HepG2 (cell line): ENCODE data around the gene SLC22A31. TPM values are rescaled to one million over a fixed set of nuclear protein-coding genes. Genes with fewer than 3 reads are reported as not detected.

ENCODE experiments used
- CCDC6 ChIP-seq: sonication (generic); formaldehyde crosslinking; IDR thresholded peaks from 2 replicates; pipeline ENCODE4 v1.8.1; 2022; ENCODE audit warnings: mild to moderate bottlenecking, missing genetic modification reagents, moderate library complexity
- FOXM1 ChIP-seq: sonication (generic); formaldehyde crosslinking; IDR thresholded peaks from 2 replicates; pipeline ENCODE4 v1.5.0; 2020; ENCODE audit warnings: missing genetic modification reagents
- HOXA7 ChIP-seq: sonication (generic); formaldehyde crosslinking; IDR thresholded peaks from 2 replicates; pipeline ENCODE4 v1.8.1; 2022; ENCODE audit warnings: mild to moderate bottlenecking, missing genetic modification reagents, moderate library complexity
- ISL2 ChIP-seq: sonication (generic); formaldehyde crosslinking; IDR thresholded peaks from 2 replicates; pipeline ENCODE4 v1.5.0; 2020; ENCODE audit warnings: missing genetic modification reagents
- MXD4 ChIP-seq: IDR thresholded peaks from 2 replicates; pipeline ENCODE4 v1.6.1; 2016; ENCODE audit warnings: mild to moderate bottlenecking, missing biosample characterization, missing genetic modification reagents
- NPAS2 ChIP-seq: sonication (generic); formaldehyde crosslinking; IDR thresholded peaks from 2 replicates; pipeline ENCODE4 v1.8.0; 2022; ENCODE audit warnings: mild to moderate bottlenecking, missing genetic modification reagents, borderline replicate concordance
- RAD21 ChIP-seq: fragments of 450-650 bp; formaldehyde crosslinking; IDR thresholded peaks from 2 replicates; pipeline ENCODE4 v1.5.0; 2020; ENCODE audit warnings: mild to moderate bottlenecking
- SATB2 ChIP-seq: sonication (generic); formaldehyde crosslinking; IDR thresholded peaks from 2 replicates; pipeline ENCODE4 v1.5.0; 2020; ENCODE audit warnings: missing genetic modification reagents
- TBL1XR1 ChIP-seq: fragments of 150-350 bp; IDR thresholded peaks from 2 replicates; pipeline ENCODE4 v1.6.1; 2014; ENCODE audit warnings: borderline replicate concordance, low read length; ENCODE audit not compliant: partially characterized antibody
- TBX2 ChIP-seq: sonication (generic); formaldehyde crosslinking; IDR thresholded peaks from 2 replicates; pipeline ENCODE4 v1.5.0; 2020; ENCODE audit warnings: missing genetic modification reagents, mild to moderate bottlenecking, borderline replicate concordance
- ZNF317 ChIP-seq: sonication (generic); formaldehyde crosslinking; IDR thresholded peaks from 2 replicates; pipeline ENCODE4 v1.5.0; 2020; ENCODE audit warnings: mild to moderate bottlenecking, missing genetic modification reagents
- ZNF432 ChIP-seq: sonication (generic); formaldehyde crosslinking; IDR thresholded peaks from 2 replicates; pipeline ENCODE4 v1.5.0; 2020; ENCODE audit warnings: missing genetic modification reagents, mild to moderate bottlenecking, borderline replicate concordance
- ZNF660 ChIP-seq: sonication (generic); formaldehyde crosslinking; IDR thresholded peaks from 2 replicates; pipeline ENCODE4 v1.5.1; 2020; ENCODE audit warnings: mild to moderate bottlenecking, low read depth, missing genetic modification reagents, borderline replicate concordance
- polyA plus RNA-seq, 8 experiments: library from polyadenylated mRNA; depleted of rRNA in 3 of 8; stranded (reverse) in 7 of 8; unstranded in 1 of 8; fragments of >200 nt; fragmentation: Illumina TruSeq in 4 of 8; extraction: Trizol in 4 of 8; gene quantifications; 2 replicates each; pipeline versions ENCODE4 v1.2.1 to v1.2.3, GENCODE V29; 2011 to 2016; ENCODE audit warnings: low read depth in 4 of 8, missing spikeins in 1 of 8, mixed read lengths in 1 of 8; ENCODE audit not compliant: insufficient read depth in 1 of 8
- total RNA-seq, 5 experiments: library from RNA; depleted of rRNA; stranded (reverse); fragments of >200 nt; fragmentation: Illumina TruSeq; extraction: Trizol; gene quantifications; 2 replicates each; pipeline ENCODE4 v1.2.3, GENCODE V29; 2016; ENCODE audit warnings: low read depth in 1 of 5
- TF ChIP-seq, protein P1 (sequence below): sonication (generic); formaldehyde crosslinking; IDR thresholded peaks from 2 replicates; pipeline ENCODE4 v1.4.0; 2020; ENCODE audit warnings: missing genetic modification reagents
- TF ChIP-seq, protein P2 (sequence below): sonication (generic); formaldehyde crosslinking; IDR thresholded peaks from 2 replicates; pipeline ENCODE4 v1.5.0; 2020; ENCODE audit warnings: missing genetic modification reagents
- TF ChIP-seq, protein P3 (sequence below): sonication (generic); formaldehyde crosslinking; IDR thresholded peaks from 2 replicates; pipeline ENCODE4 v1.4.0; 2020; ENCODE audit warnings: missing genetic modification reagents
- TF ChIP-seq, protein P4 (sequence below): sonication (generic); formaldehyde crosslinking; IDR thresholded peaks from 2 replicates; pipeline ENCODE4 v1.9.0; 2021; ENCODE audit warnings: missing genetic modification reagents, borderline replicate concordance

SLC22A31 gene
- total and polyA plus RNA-seq, 2 of the 13 experiments (the other 11 are each of a cell fraction or from before 2014, with no cell fraction given), result 67.3 to 83.3 TPM

DNA sequence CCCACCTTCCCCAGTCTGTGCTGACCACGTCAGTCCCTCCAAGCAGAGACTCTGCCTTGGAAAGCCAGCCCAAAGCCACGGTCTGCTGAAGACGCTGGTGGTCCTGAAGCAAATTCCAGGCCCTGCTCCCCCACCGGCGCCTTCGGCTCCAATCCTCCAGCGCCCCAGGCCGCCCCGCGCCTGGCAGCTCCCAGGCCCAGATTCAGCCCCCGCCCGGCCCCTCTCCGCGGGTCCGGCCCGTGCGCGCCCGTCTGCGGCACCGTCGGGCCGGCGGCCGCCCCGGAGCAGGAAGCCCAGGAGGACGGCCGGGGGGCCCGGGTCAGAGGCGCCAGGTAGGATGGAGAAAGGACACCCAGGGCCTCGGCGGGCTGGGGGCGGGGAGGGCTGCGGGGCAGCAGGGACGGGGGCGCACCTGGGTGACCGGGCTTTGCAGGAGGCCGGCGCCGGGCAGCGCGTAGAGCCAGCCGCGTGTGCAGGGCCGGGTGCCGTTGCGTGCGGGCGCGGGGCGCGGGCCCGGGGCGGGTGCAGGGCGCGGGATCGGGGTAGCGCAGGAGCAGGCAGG, 594 bp upstream of the SLC22A31 start (continued):
- TF ChIP-seq, protein P1, sequence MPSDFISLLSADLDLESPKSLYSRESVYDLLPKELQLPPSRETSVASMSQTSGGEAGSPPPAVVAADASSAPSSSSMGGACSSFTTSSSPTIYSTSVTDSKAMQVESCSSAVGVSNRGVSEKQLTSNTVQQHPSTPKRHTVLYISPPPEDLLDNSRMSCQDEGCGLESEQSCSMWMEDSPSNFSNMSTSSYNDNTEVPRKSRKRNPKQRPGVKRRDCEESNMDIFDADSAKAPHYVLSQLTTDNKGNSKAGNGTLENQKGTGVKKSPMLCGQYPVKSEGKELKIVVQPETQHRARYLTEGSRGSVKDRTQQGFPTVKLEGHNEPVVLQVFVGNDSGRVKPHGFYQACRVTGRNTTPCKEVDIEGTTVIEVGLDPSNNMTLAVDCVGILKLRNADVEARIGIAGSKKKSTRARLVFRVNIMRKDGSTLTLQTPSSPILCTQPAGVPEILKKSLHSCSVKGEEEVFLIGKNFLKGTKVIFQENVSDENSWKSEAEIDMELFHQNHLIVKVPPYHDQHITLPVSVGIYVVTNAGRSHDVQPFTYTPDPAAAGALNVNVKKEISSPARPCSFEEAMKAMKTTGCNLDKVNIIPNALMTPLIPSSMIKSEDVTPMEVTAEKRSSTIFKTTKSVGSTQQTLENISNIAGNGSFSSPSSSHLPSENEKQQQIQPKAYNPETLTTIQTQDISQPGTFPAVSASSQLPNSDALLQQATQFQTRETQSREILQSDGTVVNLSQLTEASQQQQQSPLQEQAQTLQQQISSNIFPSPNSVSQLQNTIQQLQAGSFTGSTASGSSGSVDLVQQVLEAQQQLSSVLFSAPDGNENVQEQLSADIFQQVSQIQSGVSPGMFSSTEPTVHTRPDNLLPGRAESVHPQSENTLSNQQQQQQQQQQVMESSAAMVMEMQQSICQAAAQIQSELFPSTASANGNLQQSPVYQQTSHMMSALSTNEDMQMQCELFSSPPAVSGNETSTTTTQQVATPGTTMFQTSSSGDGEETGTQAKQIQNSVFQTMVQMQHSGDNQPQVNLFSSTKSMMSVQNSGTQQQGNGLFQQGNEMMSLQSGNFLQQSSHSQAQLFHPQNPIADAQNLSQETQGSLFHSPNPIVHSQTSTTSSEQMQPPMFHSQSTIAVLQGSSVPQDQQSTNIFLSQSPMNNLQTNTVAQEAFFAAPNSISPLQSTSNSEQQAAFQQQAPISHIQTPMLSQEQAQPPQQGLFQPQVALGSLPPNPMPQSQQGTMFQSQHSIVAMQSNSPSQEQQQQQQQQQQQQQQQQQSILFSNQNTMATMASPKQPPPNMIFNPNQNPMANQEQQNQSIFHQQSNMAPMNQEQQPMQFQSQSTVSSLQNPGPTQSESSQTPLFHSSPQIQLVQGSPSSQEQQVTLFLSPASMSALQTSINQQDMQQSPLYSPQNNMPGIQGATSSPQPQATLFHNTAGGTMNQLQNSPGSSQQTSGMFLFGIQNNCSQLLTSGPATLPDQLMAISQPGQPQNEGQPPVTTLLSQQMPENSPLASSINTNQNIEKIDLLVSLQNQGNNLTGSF (CRISPR knock-in tag), result no peak
- no peak for TF ChIP-seq SATB2 (CRISPR knock-in tag)
- TF ChIP-seq TBX2 (CRISPR knock-in tag), result no peak
- no peak for TF ChIP-seq CCDC6 (CRISPR knock-in tag)
- TF ChIP-seq HOXA7 (CRISPR knock-in tag), result no peak
- peak; percentile 10; the same call in 1 of the 2 replicates for TF ChIP-seq RAD21 (CRISPR knock-in tag)
- TF ChIP-seq, protein P2, sequence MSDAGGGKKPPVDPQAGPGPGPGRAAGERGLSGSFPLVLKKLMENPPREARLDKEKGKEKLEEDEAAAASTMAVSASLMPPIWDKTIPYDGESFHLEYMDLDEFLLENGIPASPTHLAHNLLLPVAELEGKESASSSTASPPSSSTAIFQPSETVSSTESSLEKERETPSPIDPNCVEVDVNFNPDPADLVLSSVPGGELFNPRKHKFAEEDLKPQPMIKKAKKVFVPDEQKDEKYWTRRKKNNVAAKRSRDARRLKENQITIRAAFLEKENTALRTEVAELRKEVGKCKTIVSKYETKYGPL, result no peak
- TF ChIP-seq MXD4 (CRISPR knock-in tag), result no peak
- no peak for TF ChIP-seq ZNF317
- no peak for TF ChIP-seq NPAS2 (CRISPR knock-in tag)
- no peak for TF ChIP-seq ZNF660 (CRISPR knock-in tag)
- TF ChIP-seq, protein P3, sequence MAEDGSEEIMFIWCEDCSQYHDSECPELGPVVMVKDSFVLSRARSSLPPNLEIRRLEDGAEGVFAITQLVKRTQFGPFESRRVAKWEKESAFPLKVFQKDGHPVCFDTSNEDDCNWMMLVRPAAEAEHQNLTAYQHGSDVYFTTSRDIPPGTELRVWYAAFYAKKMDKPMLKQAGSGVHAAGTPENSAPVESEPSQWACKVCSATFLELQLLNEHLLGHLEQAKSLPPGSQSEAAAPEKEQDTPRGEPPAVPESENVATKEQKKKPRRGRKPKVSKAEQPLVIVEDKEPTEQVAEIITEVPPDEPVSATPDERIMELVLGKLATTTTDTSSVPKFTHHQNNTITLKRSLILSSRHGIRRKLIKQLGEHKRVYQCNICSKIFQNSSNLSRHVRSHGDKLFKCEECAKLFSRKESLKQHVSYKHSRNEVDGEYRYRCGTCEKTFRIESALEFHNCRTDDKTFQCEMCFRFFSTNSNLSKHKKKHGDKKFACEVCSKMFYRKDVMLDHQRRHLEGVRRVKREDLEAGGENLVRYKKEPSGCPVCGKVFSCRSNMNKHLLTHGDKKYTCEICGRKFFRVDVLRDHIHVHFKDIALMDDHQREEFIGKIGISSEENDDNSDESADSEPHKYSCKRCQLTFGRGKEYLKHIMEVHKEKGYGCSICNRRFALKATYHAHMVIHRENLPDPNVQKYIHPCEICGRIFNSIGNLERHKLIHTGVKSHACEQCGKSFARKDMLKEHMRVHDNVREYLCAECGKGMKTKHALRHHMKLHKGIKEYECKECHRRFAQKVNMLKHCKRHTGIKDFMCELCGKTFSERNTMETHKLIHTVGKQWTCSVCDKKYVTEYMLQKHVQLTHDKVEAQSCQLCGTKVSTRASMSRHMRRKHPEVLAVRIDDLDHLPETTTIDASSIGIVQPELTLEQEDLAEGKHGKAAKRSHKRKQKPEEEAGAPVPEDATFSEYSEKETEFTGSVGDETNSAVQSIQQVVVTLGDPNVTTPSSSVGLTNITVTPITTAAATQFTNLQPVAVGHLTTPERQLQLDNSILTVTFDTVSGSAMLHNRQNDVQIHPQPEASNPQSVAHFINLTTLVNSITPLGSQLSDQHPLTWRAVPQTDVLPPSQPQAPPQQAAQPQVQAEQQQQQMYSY (CRISPR knock-in tag), result 0 out of 2 replicates have a peak, but pooled peaks have one; percentile 7
- no peak for TF ChIP-seq ISL2 (CRISPR knock-in tag)
- TF ChIP-seq FOXM1, result no peak
- TF ChIP-seq, protein P4, sequence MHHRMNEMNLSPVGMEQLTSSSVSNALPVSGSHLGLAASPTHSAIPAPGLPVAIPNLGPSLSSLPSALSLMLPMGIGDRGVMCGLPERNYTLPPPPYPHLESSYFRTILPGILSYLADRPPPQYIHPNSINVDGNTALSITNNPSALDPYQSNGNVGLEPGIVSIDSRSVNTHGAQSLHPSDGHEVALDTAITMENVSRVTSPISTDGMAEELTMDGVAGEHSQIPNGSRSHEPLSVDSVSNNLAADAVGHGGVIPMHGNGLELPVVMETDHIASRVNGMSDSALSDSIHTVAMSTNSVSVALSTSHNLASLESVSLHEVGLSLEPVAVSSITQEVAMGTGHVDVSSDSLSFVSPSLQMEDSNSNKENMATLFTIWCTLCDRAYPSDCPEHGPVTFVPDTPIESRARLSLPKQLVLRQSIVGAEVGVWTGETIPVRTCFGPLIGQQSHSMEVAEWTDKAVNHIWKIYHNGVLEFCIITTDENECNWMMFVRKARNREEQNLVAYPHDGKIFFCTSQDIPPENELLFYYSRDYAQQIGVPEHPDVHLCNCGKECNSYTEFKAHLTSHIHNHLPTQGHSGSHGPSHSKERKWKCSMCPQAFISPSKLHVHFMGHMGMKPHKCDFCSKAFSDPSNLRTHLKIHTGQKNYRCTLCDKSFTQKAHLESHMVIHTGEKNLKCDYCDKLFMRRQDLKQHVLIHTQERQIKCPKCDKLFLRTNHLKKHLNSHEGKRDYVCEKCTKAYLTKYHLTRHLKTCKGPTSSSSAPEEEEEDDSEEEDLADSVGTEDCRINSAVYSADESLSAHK, result no peak
- no peak for TF ChIP-seq TBL1XR1
- TF ChIP-seq ZNF432 (CRISPR knock-in tag), result no peak
